Measurements from ENCODE around the gene NOVA2. TPM values are rescaled to one million over a fixed set of nuclear protein-coding genes. Genes with fewer than 3 reads are reported as not detected.

NOVA2 gene
- total RNA-seq, 1 donor from 2014 or later, result under 0.01 TPM

GRCh38 chr19:45913874-45914830 is 59.5 kb downstream of the NOVA2 start, which contains the start of gene NANOS2:
NANOS2 (minus strand) TSS chr19:45914778; CDS start chr19:45914693, 85 bp downstream.
- Histone ChIP-seq H3K36me3 (ENCODE audit: control insufficient read depth, insufficient read depth, low read length) (no peaks in the 10 kb centered on the region), H3K4me3 (ENCODE audit: low read depth, low read length) (no peak within 1 kb of the TSS), H3K27me3 (ENCODE audit: control insufficient read depth, insufficient read depth, low read length) (peaks cover 10% of the 10 kb centered on the region)
- DNase-seq (ENCODE audit: low read depth), result no peak
- no peak for TF ChIP-seq CTCF (IDR thresholded peaks at IDR 0.05; ENCODE audit: insufficient read depth, low read length, poor library complexity, severe bottlenecking)

- TF ChIP-seq CTCF (IDR thresholded peaks at IDR 0.05; ENCODE audit: insufficient read depth, low read length, poor library complexity, severe bottlenecking), result no peak
- peaks cover 10% of the 10 kb centered on the region for H3K27me3 ChIP-seq (ENCODE audit: control insufficient read depth, insufficient read depth, low read length)
- H3K4me3 ChIP-seq (ENCODE audit: low read depth, low read length), result no peak overlapping the region
- DNase-seq (ENCODE audit: low read depth), result no peak
- no peaks in the 10 kb centered on the region for H3K36me3 ChIP-seq (ENCODE audit: control insufficient read depth, insufficient read depth, low read length)
Observed at GRCh38 chr19:45911291-45911690, 62.4 kb downstream of the NOVA2 start.

- Histone ChIP-seq H3K4me3 (ENCODE audit: low read depth, low read length) (no peak overlapping the region), H3K36me3 (ENCODE audit: control insufficient read depth, insufficient read depth, low read length) (no peaks in the 10 kb centered on the region), H3K27me3 (ENCODE audit: control insufficient read depth, insufficient read depth, low read length) (peaks cover 8% of the 10 kb centered on the region)
- TF ChIP-seq CTCF (IDR thresholded peaks at IDR 0.05; ENCODE audit: insufficient read depth, low read length, poor library complexity, severe bottlenecking), result peak; percentile 14
- no peak for DNase-seq (ENCODE audit: low read depth)
Observed at GRCh38 chr19:45908956-45909355, 64.7 kb downstream of the NOVA2 start.

GRCh38 chr19:45906221-45906620 is 67.4 kb downstream of the NOVA2 start:
- Histone ChIP-seq H3K36me3 (ENCODE audit: control insufficient read depth, insufficient read depth, low read length) (no peaks in the 10 kb centered on the region), H3K27me3 (ENCODE audit: control insufficient read depth, insufficient read depth, low read length) (peaks cover 6% of the 10 kb centered on the region), H3K4me3 (ENCODE audit: low read depth, low read length) (no peak overlapping the region)
- DNase-seq (ENCODE audit: low read depth), result no peak
- no peak for TF ChIP-seq CTCF (IDR thresholded peaks at IDR 0.05; ENCODE audit: insufficient read depth, low read length, poor library complexity, severe bottlenecking)

- peaks cover under 1% of the 10 kb centered on the region for H3K27me3 ChIP-seq (ENCODE audit: control insufficient read depth, insufficient read depth, low read length)
- no peak for TF ChIP-seq CTCF (IDR thresholded peaks at IDR 0.05; ENCODE audit: insufficient read depth, low read length, poor library complexity, severe bottlenecking)
- no peak for DNase-seq (ENCODE audit: low read depth)
- H3K36me3 ChIP-seq (ENCODE audit: control insufficient read depth, insufficient read depth, low read length), result no peaks in the 10 kb centered on the region
- H3K4me3 ChIP-seq (ENCODE audit: low read depth, low read length), result no peak overlapping the region
Observed at GRCh38 chr19:45905011-45905410, 68.7 kb downstream of the NOVA2 start.

All from kidney epithelial cell (primary cell).